HG02840 (cell line): Measurements from ENCODE around the gene KRTAP5-5.
"Not testable (repeated sequence)": the region's sequence is repeated elsewhere in the genome, so short reads cannot be mapped to it uniquely, and the experiment has no call there.

Experiments
- ATAC-seq: cut with Tn5 transposase; IDR thresholded peaks from one replicate; pipeline ENCODE4 v1.9.1; 2021; ENCODE audit warnings: mild to moderate bottlenecking, moderate library complexity, moderate number of reproducible peaks; ENCODE audit not compliant: unreplicated experiment, low FRiP score

Gene KRTAP5-5

DNA sequence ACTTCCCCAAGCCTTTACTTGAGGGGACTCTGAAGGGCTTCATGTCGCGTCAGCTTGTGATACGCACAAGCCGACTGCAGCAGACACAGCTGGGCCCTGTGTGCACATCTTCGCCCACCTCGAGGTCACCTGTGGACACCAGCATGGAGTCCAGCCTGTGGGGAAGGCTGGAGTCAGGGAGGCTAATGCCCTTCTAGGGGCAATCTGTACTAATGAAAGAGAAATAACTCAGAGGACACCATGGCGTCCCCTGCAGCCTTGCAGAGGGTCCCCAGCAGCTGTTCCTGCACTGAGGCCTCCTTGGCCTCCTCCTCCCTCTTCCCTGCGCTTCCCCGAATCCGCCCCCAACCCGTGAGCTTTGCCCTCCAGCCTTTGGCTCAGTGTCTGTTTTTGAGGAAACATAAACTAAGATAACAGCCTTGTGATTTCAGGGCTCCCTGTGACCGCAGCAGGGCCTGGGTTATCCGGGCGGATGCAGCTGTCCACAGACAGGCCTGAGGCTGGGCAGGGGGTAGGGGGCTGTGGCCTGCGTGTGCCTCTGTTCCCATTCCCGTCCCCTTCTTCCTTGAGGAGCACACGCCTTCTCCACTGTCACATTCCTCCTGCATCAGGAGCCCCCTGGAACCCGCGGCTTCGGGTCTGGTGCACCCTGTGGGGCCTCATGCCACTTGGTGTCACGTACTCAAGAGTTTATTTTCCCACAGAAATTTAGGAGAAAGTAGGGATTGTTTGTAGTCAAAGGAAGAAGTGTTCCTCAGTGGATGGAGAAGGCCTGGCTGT lies 25.0 kb downstream of the KRTAP5-5 start:
- no peak for ATAC-seq

DNA sequence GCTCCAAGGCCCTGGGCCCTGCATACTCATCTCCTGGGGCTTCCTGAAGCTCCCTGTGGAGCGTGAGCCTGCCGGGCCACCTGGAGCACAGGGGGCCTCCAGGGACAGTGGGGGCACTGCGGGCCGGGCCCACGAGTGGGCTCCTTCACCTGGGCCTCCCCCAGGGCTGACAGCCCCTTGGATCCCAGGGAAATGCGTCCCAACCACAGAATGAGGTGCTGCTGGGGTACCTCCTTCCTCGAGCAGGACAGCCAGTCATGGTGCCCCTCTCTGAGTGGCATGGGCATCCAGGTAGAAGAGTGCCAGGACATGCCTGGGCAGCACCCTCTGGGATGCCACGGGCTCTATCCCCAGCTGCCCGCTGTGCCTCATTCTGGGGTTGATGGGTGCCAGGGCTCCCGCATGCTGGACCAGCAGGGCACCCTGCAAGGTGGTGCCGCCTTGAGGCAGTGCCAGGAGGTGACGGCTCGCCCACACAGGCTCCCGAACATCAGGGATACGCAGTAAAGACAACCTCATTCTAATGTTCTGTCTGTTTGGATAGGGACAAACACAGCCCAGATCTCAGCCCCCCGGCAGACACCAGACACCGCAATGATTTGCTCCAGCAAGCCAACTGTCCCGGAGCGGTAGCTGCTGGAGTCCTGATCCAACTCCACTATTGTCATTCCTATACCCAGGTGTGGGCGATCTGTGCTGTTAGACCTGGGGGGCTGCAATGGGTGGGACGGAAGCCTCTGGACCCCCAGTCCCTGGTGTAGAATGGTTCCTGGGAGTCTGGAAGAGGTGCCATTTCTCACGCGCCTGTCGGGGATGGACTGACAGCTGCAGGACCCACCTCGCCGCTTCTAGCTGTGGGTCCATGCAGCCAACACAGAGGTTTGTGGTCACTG lies 25.8 kb downstream of the KRTAP5-5 start:
- no peak for ATAC-seq

DNA sequence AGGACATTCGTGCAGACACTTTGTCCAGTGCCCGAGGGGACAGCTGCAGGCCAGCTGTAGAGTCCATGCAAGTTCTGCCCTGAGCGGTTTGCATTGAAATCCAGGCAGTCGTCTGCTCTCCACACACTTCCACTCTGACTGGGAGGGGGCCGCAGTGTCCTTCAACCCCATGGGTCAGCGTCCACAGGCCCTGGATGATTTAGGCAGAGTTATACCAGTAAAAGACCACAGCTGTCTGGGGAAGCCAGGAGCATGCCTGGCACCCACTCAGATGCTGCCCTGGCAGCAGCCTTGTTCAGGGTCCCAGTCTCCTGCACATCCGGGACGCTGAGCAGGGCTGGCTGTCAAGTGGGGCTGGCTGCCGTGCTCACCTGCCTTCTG lies 26.5 kb downstream of the KRTAP5-5 start:
- no peak for ATAC-seq

DNA sequence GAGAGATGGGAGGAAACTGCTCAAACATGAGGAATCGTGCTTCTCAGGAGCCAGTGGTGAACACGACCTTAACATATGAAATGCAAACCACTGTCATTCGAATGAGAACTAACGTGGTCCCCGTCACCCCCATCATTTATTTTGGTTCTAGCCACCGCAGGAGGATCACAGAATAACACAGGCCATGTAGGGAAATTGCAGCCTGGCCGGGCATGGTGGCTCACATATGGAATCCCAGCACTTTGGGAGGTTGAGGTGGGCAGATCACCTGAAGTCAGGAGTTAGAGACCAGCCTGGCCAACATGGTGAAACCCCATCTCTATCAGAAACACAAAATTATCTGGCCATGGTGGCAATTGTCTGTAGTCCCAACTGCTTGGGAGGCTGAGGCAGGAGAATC lies 27.1 kb downstream of the KRTAP5-5 start:
- ATAC-seq = no peak

DNA sequence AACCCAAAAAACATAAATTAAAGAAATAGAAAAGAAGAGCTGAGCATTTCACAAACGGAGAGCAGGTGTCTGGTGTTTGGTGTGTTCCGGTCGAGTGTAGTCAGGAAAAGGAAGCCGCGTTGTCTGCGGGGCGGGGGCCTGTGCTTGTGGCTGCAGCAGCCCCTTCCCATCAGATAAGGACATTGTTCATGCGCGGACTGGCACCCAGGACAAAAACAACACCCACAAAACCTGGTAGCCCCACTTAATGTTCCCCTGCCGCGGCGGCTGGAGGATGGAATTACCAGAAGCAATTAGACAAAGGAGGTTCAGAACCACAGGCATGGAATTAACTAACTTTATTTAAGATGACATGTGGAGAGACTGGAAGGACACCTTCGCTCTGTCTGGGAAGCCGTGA lies 29.9 kb downstream of the KRTAP5-5 start:
- no peak for ATAC-seq

DNA sequence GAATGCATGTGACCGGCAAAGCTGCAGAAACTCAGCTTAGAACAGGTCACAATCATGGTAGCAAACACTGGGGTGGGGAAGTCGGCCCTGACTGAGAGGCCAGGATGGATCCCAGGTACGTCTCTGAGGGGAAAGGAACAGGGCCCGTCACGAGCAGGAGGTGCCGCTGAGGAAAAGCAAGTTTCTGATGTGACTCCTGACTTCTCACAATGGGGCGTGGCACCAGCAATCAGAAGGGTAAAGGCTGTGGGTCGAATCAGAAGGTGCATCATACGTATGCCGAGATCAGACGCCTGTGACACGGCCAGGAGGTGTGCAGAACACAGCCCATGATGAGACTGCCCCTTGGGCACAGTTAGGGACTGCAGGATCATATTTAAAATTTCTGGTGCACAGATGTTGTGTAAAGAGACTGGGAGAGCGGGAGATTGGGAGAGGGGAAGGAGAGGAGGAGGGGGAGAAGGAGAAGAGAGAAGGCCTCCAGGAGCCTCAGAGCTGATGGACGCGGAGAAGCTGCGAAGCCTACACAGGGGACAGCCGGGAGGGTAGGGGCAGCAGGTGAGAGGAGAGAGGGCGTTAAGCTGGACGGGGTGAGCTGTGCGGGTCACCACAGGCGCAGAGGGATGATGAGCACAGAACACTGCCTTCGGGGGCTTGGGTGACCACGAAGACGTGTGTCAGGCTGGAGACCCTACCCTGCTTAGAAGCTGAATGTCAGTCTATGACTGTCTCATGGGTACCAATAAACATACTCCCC lies 30.7 kb downstream of the KRTAP5-5 start:
- no peak for ATAC-seq

DNA sequence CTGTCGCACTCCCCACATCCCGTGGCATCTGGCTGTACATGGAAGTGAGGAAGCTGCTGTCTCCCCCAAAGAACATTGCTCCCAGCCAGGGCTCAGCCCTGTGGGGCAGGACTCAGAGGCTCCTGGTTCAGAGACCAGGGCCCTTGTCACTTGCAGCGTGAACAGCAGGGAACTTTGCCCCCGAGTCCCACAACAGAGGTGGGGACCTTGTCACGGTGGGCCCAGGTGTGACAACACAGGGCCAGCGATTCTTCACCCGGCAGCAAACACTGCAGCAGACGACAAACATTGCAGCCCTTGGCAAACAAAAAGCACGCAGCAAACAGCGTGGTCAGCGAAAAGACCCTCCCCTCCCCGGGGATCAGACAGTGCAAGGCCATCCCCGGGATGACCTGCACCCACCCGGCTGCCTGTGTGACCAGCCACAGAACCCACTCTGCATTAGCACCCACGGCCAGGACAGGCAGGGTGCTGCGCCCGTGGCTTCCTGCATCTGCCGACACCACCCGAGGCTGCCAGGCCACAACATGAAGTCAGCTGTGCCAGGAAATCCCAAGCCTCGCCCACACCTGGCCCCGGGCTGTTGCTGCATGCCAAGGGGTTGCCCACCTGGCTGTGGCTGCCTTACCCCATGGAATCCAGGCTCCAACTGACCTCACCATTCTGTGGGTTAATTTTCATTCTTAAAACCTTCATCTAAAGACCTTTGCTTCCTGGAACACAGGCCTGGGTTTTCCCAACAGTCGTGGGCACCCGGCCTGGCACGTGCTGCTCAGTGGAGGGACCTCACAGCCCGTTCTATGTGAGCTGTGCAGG lies 32.1 kb downstream of the KRTAP5-5 start:
- ATAC-seq = not testable (repeated sequence)

DNA sequence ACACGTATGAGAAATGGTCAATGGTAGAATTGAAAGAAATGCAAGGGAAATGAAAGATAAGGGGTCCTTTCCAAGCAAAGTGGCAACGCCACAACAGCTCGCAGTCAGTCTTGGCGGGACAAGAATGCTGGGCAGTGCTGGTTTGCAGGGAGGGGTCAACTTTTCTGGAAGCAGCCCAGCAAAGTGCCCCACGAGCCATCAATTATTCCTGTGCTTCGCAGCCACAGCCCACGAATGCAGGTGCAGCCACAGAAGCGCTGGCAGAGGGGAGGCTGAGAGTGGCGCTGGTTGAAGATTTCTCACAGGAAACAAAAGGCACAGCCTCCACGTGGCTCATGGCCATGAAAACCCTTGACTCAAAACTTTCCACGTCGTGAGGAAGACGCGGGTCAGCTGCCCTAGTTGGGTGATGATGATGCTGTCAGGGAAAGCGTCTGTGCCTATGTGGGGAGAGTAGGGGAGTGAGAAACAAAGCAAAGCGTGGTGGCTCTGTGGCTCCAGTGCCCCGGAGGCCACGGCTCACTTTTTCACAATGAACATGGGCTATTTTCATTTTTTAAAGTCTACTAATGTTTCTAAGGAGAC lies 33.2 kb downstream of the KRTAP5-5 start:
- not testable (repeated sequence) for ATAC-seq

DNA sequence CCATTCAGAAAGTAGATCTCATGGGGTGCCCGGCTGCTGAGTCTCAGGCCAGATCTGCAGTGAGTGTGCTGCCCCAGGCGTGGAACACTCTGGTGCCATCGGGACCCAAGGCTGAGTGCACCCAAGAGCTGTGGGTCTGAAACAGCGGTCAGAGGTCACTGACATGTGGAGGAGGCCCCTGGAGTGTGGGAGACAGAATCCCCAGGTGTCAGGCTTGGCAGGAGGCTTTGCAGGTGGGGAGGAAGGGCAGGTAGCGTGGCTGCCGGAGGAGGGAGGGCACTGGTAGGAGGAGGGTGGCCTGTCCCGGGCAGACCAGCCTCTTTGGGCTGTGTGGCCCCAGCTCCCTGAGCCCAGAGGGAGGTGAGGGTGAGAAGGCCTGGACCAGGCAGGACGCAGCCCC lies 35.7 kb downstream of the KRTAP5-5 start:
- ATAC-seq = no peak

DNA sequence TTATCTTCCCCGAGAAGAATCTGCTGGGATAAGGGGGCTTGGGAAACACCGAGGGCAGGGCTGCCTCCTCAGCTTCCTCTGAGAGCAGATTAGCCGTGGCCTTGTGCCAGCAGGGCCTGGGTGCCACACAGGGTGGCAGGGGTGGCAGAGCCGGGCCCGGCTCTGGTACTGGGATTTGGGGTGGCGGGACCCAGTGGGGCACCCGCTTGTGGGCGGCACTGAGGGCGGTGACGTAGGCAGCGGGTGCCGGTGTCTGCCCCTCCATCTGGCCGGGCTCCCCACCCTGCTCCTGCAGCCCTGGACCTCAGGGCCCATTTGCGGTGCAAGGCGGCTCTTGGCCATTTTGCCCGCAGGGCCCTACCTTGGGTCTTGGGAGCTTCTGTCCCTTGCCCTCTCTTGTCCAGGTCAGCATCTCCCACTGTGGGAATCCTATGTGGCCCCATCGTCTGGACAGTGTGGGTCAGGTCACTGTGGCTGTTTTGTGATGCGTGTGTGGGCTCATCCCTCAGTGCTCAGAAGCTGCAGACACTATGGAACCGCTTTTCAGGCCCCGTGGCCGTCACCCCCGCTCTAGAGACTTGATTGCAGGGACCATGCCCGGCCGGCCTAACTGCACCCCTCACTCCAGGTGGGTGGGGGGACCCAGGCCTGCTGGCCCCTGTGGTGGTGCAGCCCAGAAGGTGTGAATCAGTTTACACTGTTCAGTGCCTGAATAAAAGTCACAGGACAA lies 37.7 kb downstream of the KRTAP5-5 start:
- no peak for ATAC-seq

DNA sequence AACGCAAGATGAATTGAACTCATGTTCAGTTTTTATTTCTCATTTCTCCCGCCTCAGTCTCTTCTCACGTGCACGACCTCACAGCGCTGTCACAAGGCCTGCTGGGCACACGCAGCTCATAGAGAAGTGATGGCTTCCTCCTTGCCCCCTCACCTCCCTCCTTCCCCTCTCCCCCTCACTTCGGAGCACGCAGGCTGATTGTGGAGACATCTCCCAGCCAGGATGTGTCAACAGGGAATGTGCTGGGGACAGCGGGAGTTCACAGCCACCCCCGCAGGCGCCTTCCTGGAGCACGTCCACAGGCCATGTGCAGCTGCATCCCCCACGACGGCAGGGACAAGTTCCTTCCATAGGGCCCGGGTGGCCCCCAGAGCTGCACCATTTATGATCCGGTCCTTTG lies 38.3 kb downstream of the KRTAP5-5 start:
- no peak for ATAC-seq

DNA sequence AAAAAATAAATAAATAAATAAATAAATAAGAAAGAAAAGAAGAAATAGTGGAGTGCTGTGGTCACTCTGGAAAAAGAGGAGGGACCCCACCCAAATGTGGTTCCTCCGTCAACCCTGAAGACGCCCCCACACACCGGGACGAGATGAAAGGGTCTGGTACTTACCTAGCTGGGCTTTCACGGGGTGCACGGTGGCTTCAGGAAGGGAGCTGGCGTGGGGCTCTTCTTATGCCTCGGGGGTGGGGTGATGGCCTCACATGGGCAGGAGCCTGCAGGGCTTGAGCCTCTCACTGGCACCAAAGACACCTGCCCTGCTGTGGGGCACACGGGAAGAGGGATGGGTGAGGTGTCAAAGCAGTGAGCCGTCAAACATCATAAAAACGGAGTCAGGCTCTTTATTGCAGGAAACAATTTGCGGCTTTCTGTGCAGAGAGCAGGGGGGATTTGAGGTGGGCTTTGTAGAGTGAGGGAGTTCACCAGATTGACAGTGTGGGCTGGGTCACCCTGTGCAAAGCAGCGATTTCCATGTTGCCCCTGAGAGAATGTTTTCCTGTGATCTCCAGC lies 39.4 kb downstream of the KRTAP5-5 start:
- no peak for ATAC-seq

DNA sequence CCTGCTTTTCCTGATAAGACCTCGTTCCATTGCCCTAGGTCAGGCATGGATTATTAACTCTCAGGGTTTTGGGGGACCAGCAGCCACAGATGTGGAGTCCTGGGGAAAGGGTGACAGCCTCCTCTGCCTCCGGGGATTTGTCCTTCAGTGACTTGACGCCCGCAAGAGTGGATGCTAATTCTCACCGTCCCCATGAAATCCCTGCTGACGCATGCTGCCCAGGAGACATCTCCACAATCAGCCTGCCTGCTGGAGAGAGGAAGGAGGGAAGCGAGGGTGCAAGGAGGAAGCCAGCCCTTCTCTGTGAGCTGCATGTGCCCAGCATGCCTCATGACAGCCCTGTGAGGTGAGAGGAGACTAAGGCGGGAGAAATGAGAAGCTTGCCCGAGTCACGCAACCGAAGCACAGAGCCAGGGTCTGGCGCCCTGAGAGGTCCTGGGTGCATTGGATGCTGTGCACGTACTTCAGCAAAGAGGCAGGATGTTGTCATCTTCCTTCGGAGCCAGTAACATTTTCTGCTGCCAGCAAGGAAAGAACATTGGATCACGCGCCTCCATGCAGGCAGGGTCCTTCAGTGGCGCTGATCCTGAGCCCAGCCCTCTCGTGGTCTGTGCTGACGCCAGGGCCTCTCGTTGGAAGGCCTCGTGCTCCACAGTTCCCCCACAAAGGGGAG lies 40.1 kb downstream of the KRTAP5-5 start:
- no peak for ATAC-seq

DNA sequence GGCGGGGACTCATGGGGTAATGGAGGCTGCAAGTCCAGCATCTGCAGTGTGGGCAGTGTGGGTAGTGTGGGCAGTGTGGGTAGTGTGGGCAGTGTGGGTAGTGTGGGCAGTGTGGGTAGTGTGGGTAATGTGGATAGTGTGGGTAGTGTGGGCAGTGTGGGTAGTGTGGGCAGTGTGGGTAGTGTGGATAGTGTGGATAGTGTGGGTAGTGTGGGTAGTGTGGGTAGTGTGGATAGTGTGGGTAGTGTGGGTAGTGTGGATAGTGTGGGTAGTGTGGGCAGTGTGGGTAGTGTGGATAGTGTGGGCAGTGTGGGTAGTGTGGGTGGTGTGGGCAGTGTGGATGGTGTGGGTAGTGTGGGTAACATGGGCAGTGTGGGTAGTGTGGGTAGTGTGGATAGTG lies 40.9 kb downstream of the KRTAP5-5 start:
- not testable (repeated sequence) for ATAC-seq

DNA sequence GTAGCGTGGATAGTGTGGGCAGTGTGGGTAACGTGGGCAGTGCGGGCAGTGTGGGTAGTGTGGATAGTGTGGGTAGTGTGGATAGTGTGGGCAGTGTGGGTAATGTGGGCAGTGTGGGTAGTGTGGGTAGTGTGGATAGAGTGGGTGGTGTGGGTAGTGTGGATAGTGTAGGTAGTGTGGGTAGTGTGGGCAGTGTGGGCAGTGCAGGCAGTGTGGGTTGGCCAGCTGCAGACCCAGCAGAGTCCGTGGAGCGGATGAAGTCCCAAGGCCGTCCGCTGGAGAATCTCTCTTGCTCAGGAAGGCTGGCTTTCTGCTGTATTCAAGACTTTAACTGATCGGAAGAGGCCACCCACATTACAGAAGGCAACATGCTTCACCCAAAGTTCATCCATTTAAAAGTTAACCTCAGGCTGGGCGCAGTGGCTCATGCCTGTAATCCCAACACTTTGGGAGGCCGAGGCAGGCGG lies 41.4 kb downstream of the KRTAP5-5 start:
- no peak for ATAC-seq

DNA sequence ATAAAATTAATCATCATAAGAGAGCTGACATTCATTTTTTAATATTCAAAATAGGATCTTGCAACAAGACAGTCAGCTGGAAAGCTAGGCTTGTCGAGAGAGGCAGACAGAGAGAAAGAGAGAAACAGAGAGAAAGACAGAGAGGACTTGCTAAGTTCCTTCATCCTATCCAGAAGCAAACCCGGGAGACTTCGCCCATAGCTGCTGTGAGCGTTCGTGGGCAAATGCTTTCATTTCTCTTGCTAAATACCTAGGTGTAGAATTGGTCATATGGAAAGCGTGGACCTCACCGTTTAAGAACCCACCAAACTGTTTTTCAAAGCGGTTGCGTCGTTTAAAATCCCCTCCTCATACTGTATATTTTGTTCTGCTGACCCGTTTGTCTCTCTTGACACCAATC lies 42.1 kb downstream of the KRTAP5-5 start:
- ATAC-seq = no peak

DNA sequence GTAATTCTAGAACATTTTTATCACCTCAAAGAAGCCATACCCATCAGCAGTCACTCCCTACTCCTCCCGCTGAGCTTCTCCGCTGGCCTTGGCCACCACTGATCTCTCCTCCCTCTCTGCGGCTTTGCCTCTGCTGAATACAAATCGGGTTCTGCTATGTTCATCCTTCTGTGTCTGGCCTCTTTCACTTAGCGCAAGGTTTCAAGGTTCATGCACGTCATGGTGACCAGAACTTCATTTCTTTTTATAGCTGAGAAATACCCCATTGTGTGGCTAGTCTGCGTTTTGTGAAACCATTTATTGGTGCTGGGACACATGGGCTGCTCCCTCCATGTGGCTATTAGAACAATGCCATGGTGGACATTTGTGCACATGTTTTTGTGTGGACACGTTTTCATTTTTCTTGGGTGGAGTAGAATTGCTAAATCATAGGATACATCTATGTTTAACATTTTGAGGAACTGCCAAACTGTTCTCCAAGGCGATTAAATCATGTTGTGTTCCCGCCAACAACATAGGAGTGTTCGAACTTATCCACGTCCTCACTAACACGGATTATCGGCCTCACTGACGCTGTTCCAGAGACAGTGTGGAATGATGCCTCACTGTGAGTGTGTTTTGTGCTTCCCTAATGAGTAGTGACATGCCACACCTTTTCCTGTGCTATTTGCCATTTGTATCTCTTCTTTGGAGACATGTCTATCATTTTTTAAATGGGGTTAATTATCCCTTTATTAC lies 43.2 kb downstream of the KRTAP5-5 start:
- no peak for ATAC-seq
